Ovary (tissue), 3 donors: Measurements from ENCODE around the gene VWA5B1.

Experiments
- CTCF ChIP-seq, 3 donors: fragments of 450-650 bp in 2 of 3; fragments of 200-600 bp in 1 of 3; IDR thresholded peaks; one replicate each; pipeline versions ENCODE4 v1.5.1 to v1.8.0; 2016 to 2022; ENCODE audit warnings: antibody characterized with exemption in 3 of 3, mild to moderate bottlenecking in 1 of 3
- EP300 ChIP-seq: sonication (generic); formaldehyde crosslinking; IDR thresholded peaks from one replicate; pipeline ENCODE4 v1.6.1; 2017; ENCODE audit warnings: antibody characterized with exemption
- donor health status: DM: no; HTN: no; CAD: no.

- TF ChIP-seq CTCF (IDR thresholded peaks at IDR 0.05) (peak in 2 of 3 donors; percentile 57 to 62), EP300 (no peak)
Measured at GRCh38 chr1:20361805-20362381, 71.2 kb downstream of the VWA5B1 start.
